HCT116 (cell line): ENCODE measurements around the gene CD70. TPM values are rescaled to one million over a fixed set of nuclear protein-coding genes. Genes with fewer than 3 reads are reported as not detected.

Experiments
- ATAC-seq: fragments of 200-7000 bp; cut with Tn5 transposase; 2 replicates; pipeline ENCODE4 v1.9.1; 2020; ENCODE audit warnings: mild to moderate bottlenecking, moderate library complexity
- BruUV-seq: library from RNA; stranded (reverse); fragments of 400-500 nt; replicated peaks from 2 replicates; lab custom pipeline; 2021; lab: Mats Ljungman, UMichigan
- CTCF ChIA-PET: fragments of 300-600 bp; sonication (Branson Sonifier 250); formaldehyde crosslinking; loops from one replicate; lab custom pipeline; 2021; ENCODE audit warnings: antibody characterized with exemption; lab: Charles Lee
- POLR2A ChIA-PET: fragments of 300-600, 350-600 bp; sonication (Branson Sonifier 250); formaldehyde crosslinking; loops from one replicate; lab custom pipeline; 2021; ENCODE audit warnings: antibody characterized with exemption; lab: Charles Lee
- RAD21 ChIA-PET, 2 experiments: fragments of 300-600 bp; sonication (Branson Sonifier 250); formaldehyde crosslinking; loops; one replicate each; lab custom pipeline; 2023; ENCODE audit warnings: low total read pairs in 2 of 2; ENCODE audit not compliant: uncharacterized antibody in 2 of 2, unreplicated experiment in 2 of 2, low non-redundant PET in 1 of 2; lab: Charles Lee
- DNase-seq: peaks from one replicate; pipeline ENCODE4 v3.0.0-alpha.2; 2010; ENCODE audit warnings: low read depth, low spot score
- H2AFZ ChIP-seq: fragments of 200-600 bp; shearing (Covaris generic), sonication (generic); 2 replicates; pipeline ENCODE4 v1.6.1; 2017; ENCODE audit warnings: low read depth, mixed run types, mixed read lengths, antibody characterized with exemption, low read length; ENCODE audit not compliant: poor library complexity, severe bottlenecking
- H3K27ac ChIP-seq: 2 replicates; pipeline ENCODE4 v1.5.1; 2012; ENCODE audit warnings: low read depth, low read length
- H3K27me3 ChIP-seq: fragments of 200-600 bp; sonication (generic); 2 replicates; pipeline ENCODE4 v1.6.1; 2016; ENCODE audit warnings: mixed run types, low read length, mixed read lengths; ENCODE audit not compliant: insufficient read depth
- H3K36me3 ChIP-seq, 2 experiments: fragments of 200-500 bp in 1 of 2; fragments of 200-600 bp in 1 of 2; sonication (Bioruptor generic) in 1 of 2; sonication (generic) in 1 of 2; 2 replicates each; pipeline versions ENCODE4 v1.5.1 to v1.6.1; 2014 to 2016; ENCODE audit warnings: low read length in 2 of 2, inconsistent platforms in 1 of 2, mixed read lengths in 1 of 2, mixed run types in 1 of 2; ENCODE audit not compliant: insufficient read depth in 2 of 2, control insufficient read depth in 1 of 2
- H3K4me1 ChIP-seq, 2 experiments: fragments of 200-600 bp in 1 of 2; sonication (generic) in 1 of 2; 2 replicates each; pipeline versions ENCODE4 v1.5.1 to v1.6.1; 2012 to 2017; ENCODE audit warnings: low read length in 2 of 2, inconsistent platforms in 1 of 2, mild to moderate bottlenecking in 1 of 2, mixed read lengths in 1 of 2, mixed run types in 1 of 2, moderate library complexity in 1 of 2; ENCODE audit not compliant: insufficient read depth in 2 of 2, control insufficient read depth in 1 of 2
- H3K4me2 ChIP-seq: fragments of 200-600 bp; sonication (generic); 2 replicates; pipeline ENCODE4 v1.6.1; 2017; ENCODE audit warnings: mixed run types, low read length, mixed read lengths
- H3K4me3 ChIP-seq, 2 experiments: fragments of 200-600 bp in 1 of 2; sonication (generic) in 1 of 2; replicated peaks in 1 of 2; 2 replicates each; pipeline ENCODE4 v1.5.1; 2011 to 2016; ENCODE audit warnings: low read length in 2 of 2, control low read depth in 1 of 2, low read depth in 1 of 2, mild to moderate bottlenecking in 1 of 2, mixed read lengths in 1 of 2, mixed run types in 1 of 2
- H3K79me2 ChIP-seq: fragments of 200-600 bp; sonication (generic); 2 replicates; pipeline ENCODE4 v1.6.1; 2017; ENCODE audit warnings: mild to moderate bottlenecking, mixed run types, low read length, moderate library complexity, mixed read lengths; ENCODE audit not compliant: insufficient read depth
- H3K9ac ChIP-seq: fragments of 200-600 bp; sonication (generic); 2 replicates; pipeline ENCODE4 v1.6.1; 2016; ENCODE audit warnings: low read length, mixed read lengths
- H3K9me2 ChIP-seq: fragments of 200-600 bp; sonication (generic), shearing (Covaris generic); 2 replicates; pipeline ENCODE4 v1.6.1; 2017; ENCODE audit warnings: mixed run types, mild to moderate bottlenecking, moderate library complexity; ENCODE audit not compliant: insufficient read depth
- H3K9me3 ChIP-seq, 2 experiments: fragments of 200-500 bp in 1 of 2; fragments of 200-600 bp in 1 of 2; sonication (Bioruptor generic) in 1 of 2; sonication (generic) in 1 of 2; 2 replicates each; pipeline ENCODE4 v1.6.1; 2014 to 2017; ENCODE audit warnings: low read length in 2 of 2, mixed read lengths in 2 of 2, inconsistent platforms in 1 of 2, low read depth in 1 of 2, mild to moderate bottlenecking in 1 of 2, mixed run types in 1 of 2, moderate library complexity in 1 of 2; ENCODE audit not compliant: control insufficient read depth in 1 of 2, insufficient read depth in 1 of 2
- H4K20me1 ChIP-seq: fragments of 200-600 bp; sonication (generic), shearing (Covaris generic); 2 replicates; pipeline ENCODE4 v1.6.1; 2017; ENCODE audit warnings: mixed run types, mild to moderate bottlenecking, moderate library complexity; ENCODE audit not compliant: insufficient read depth
- CBX3 ChIP-seq: IDR thresholded peaks from 2 replicates; pipeline ENCODE4 v1.6.1; 2012; ENCODE audit warnings: low read depth
- CEBPB ChIP-seq: IDR thresholded peaks from 2 replicates; pipeline ENCODE4 v1.6.1; 2012; ENCODE audit warnings: low read depth
- ELF1 ChIP-seq: IDR thresholded peaks from 2 replicates; pipeline ENCODE4 v1.6.1; 2012; ENCODE audit warnings: low read depth, borderline replicate concordance
- EZH2 ChIP-seq: fragments of 200-600 bp; sonication (generic); IDR thresholded peaks from 2 replicates; pipeline ENCODE4 v1.6.1; 2017; ENCODE audit warnings: antibody characterized with exemption, mixed run types
- EZH2phosphoT487 ChIP-seq: fragments of 200-600 bp; IDR thresholded peaks from 2 replicates; pipeline ENCODE4 v1.6.1; 2018; ENCODE audit warnings: antibody characterized with exemption, borderline replicate concordance
- FOSL1 ChIP-seq: IDR thresholded peaks from 2 replicates; pipeline ENCODE4 v1.6.1; 2012; ENCODE audit warnings: low read depth
- POLR2A ChIP-seq: IDR thresholded peaks from 2 replicates; pipeline ENCODE4 v1.7.0; 2011; ENCODE audit warnings: borderline replicate concordance; ENCODE audit not compliant: insufficient read depth, insufficient read length; ENCODE audit errors: extremely low read depth
- POLR2AphosphoS5 ChIP-seq: IDR thresholded peaks from 2 replicates; pipeline ENCODE4 v1.6.1; 2011; ENCODE audit warnings: mild to moderate bottlenecking, low read depth, low read length, moderate library complexity
- RAD21 ChIP-seq: IDR thresholded peaks from 2 replicates; pipeline ENCODE4 v1.6.1; 2012; ENCODE audit warnings: low read depth, mild to moderate bottlenecking
- SIN3A ChIP-seq: IDR thresholded peaks from 2 replicates; pipeline ENCODE4 v1.6.1; 2012; ENCODE audit warnings: low read depth
- SP1 ChIP-seq: IDR thresholded peaks from 2 replicates; pipeline ENCODE4 v1.6.1; 2012; ENCODE audit warnings: low read depth
- TCF7L2 ChIP-seq: IDR thresholded peaks from 2 replicates; pipeline ENCODE4 v1.7.0; 2011; ENCODE audit warnings: borderline replicate concordance, inconsistent platforms; ENCODE audit not compliant: insufficient read depth, insufficient read length; ENCODE audit errors: extremely low read depth
- YY1 ChIP-seq: IDR thresholded peaks from 2 replicates; pipeline ENCODE4 v1.6.1; 2011; ENCODE audit warnings: low read length, low read depth, moderate library complexity, mild to moderate bottlenecking; ENCODE audit not compliant: insufficient replicate concordance; ENCODE audit errors: extremely low read depth
- ZFX ChIP-seq: fragments of 450-650 bp; IDR thresholded peaks from 2 replicates; pipeline ENCODE4 v1.6.1; 2017
- intact Hi-C: fragments of 100-400 bp; cut with micrococcal nuclease; formaldehyde crosslinking; loops from 2 replicates; pipeline ENCODE4 v1.10.0; 2022
- total RNA-seq: library from RNA; stranded (reverse); gene quantifications from one replicate; pipeline ENCODE4 v1.2.1, GENCODE V29; 2021; ENCODE audit not compliant: unreplicated experiment
- TF ChIP-seq, protein P1 (sequence below): IDR thresholded peaks from 2 replicates; pipeline ENCODE4 v1.6.1; 2011; ENCODE audit warnings: mild to moderate bottlenecking, low read length, moderate library complexity; ENCODE audit not compliant: insufficient replicate concordance; ENCODE audit errors: extremely low read depth
- TF ChIP-seq, protein P2 (sequence below), 3 experiments: fragments of 200-600 bp in 1 of 3; sonication (generic) in 1 of 3; IDR thresholded peaks in 2 of 3; conservative IDR thresholded peaks in 1 of 3; 2 replicates each; pipeline ENCODE4 v1.5.1; 2012 to 2017; ENCODE audit warnings: low read depth in 2 of 3, low read length in 2 of 3, antibody characterized with exemption in 1 of 3, borderline replicate concordance in 1 of 3, control low read depth in 1 of 3, mild to moderate bottlenecking in 1 of 3, mixed read lengths in 1 of 3, mixed run types in 1 of 3, moderate library complexity in 1 of 3; ENCODE audit not compliant: insufficient read depth in 1 of 3
- TF ChIP-seq, protein P3 (sequence below): IDR thresholded peaks from 2 replicates; pipeline ENCODE4 v1.6.1; 2012; ENCODE audit warnings: low read depth
- TF ChIP-seq, protein P4 (sequence below): IDR thresholded peaks from 2 replicates; pipeline ENCODE4 v1.6.1; 2012

Gene CD70
- total RNA-seq, 1 experiment from 2014 or later = 2.1 TPM

DNA sequence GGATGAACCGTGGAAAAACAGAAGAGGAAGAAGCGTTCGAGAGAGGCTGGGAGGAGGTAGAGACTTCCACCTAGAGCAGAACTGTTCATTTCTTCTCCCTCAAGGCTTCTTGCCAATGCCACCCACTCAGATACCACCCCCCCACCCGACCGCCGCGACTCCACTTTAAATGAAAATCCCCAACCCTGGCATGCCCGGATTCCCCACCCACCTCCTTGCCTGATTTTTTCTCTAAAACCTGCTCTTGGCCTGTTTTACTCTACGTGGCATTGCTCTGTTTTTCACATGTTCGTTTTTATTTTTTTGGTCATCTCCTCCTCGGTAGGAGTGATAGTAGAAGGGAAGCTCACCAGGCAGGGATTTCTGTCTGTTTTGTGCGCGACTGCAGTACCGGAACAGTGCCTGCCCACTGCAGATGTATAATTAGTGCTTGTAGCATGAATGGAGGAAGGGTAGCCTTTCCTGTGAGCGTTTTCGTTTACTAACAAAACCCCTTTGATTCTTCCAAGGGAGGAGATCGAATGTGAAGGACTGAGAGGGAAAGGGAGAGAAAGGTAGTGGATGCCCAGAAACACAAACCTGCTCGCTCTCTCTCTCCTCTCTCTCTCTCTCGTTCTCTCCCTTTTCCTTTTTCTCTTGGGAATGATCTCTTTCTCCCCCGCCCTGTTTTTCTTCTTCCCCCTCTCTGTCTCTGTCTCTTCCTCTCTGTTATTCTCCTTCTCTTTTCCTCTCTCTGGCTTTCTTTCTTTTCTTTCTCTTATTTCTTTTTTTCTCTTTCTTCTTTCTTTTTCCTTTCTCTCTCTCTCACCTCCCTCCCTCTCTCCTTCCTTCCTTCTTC is 2.2 kb downstream of the CD70 start:
- ChIA-PET POLR2A (no interaction called here), CTCF (no interaction called here), RAD21 (no interaction called here)
- Histone ChIP-seq H2AFZ (no peak overlapping the region), H3K79me2 (no peaks in the 10 kb centered on the region), H3K9me3 (no peaks in the 10 kb centered on the region), H3K27me3 (peaks cover 15% of the 10 kb centered on the region; the same call in 1 of the 2 replicates), H3K9me2 (no peaks in the 10 kb centered on the region), H3K4me3 (no peak overlapping the region), H3K4me2 (no peak overlapping the region), H3K36me3 (no peaks in the 10 kb centered on the region), H4K20me1 (no peaks in the 10 kb centered on the region), H3K4me1 (0 out of 4 replicates have a peak, but pooled peaks cover 0 to under 1% of the 10 kb centered on the region in 2 experiments), H3K9ac (no peak overlapping the region), H3K27ac (no peak overlapping the region)
- DNase-seq = no peak
- TF ChIP-seq SIN3A = no peak
- TF ChIP-seq, protein P1, sequence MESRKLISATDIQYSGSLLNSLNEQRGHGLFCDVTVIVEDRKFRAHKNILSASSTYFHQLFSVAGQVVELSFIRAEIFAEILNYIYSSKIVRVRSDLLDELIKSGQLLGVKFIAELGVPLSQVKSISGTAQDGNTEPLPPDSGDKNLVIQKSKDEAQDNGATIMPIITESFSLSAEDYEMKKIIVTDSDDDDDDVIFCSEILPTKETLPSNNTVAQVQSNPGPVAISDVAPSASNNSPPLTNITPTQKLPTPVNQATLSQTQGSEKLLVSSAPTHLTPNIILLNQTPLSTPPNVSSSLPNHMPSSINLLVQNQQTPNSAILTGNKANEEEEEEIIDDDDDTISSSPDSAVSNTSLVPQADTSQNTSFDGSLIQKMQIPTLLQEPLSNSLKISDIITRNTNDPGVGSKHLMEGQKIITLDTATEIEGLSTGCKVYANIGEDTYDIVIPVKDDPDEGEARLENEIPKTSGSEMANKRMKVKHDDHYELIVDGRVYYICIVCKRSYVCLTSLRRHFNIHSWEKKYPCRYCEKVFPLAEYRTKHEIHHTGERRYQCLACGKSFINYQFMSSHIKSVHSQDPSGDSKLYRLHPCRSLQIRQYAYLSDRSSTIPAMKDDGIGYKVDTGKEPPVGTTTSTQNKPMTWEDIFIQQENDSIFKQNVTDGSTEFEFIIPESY = no peak
- TF ChIP-seq EZH2phosphoT487 = no peak
- no peak for TF ChIP-seq CBX3
- TF ChIP-seq ELF1 = no peak
- no peak for TF ChIP-seq TCF7L2
- no peak for TF ChIP-seq YY1
- TF ChIP-seq POLR2A = no peak
- TF ChIP-seq ZFX = no peak
- no peak for TF ChIP-seq FOSL1
- no peak for TF ChIP-seq SP1
- no peak for TF ChIP-seq POLR2AphosphoS5
- TF ChIP-seq, protein P2, sequence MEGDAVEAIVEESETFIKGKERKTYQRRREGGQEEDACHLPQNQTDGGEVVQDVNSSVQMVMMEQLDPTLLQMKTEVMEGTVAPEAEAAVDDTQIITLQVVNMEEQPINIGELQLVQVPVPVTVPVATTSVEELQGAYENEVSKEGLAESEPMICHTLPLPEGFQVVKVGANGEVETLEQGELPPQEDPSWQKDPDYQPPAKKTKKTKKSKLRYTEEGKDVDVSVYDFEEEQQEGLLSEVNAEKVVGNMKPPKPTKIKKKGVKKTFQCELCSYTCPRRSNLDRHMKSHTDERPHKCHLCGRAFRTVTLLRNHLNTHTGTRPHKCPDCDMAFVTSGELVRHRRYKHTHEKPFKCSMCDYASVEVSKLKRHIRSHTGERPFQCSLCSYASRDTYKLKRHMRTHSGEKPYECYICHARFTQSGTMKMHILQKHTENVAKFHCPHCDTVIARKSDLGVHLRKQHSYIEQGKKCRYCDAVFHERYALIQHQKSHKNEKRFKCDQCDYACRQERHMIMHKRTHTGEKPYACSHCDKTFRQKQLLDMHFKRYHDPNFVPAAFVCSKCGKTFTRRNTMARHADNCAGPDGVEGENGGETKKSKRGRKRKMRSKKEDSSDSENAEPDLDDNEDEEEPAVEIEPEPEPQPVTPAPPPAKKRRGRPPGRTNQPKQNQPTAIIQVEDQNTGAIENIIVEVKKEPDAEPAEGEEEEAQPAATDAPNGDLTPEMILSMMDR (IDR thresholded peaks at IDR 0.05 in 2 of 3, conservative IDR thresholded peaks at IDR 0.05 in 1 of 3; ENCODE audit: borderline replicate concordance in 1 of 3, insufficient read depth in 1 of 3, low read depth in 2 of 3, low read length in 2 of 3) = no peak
- TF ChIP-seq, protein P3, sequence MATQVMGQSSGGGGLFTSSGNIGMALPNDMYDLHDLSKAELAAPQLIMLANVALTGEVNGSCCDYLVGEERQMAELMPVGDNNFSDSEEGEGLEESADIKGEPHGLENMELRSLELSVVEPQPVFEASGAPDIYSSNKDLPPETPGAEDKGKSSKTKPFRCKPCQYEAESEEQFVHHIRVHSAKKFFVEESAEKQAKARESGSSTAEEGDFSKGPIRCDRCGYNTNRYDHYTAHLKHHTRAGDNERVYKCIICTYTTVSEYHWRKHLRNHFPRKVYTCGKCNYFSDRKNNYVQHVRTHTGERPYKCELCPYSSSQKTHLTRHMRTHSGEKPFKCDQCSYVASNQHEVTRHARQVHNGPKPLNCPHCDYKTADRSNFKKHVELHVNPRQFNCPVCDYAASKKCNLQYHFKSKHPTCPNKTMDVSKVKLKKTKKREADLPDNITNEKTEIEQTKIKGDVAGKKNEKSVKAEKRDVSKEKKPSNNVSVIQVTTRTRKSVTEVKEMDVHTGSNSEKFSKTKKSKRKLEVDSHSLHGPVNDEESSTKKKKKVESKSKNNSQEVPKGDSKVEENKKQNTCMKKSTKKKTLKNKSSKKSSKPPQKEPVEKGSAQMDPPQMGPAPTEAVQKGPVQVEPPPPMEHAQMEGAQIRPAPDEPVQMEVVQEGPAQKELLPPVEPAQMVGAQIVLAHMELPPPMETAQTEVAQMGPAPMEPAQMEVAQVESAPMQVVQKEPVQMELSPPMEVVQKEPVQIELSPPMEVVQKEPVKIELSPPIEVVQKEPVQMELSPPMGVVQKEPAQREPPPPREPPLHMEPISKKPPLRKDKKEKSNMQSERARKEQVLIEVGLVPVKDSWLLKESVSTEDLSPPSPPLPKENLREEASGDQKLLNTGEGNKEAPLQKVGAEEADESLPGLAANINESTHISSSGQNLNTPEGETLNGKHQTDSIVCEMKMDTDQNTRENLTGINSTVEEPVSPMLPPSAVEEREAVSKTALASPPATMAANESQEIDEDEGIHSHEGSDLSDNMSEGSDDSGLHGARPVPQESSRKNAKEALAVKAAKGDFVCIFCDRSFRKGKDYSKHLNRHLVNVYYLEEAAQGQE = no peak
- TF ChIP-seq, protein P4, sequence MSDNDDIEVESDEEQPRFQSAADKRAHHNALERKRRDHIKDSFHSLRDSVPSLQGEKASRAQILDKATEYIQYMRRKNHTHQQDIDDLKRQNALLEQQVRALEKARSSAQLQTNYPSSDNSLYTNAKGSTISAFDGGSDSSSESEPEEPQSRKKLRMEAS = no peak
- no peak for TF ChIP-seq CEBPB
- TF ChIP-seq EZH2 = no peak
- no peak for TF ChIP-seq RAD21
- BruUV-seq = no TSS peak
- no peak for ATAC-seq
- intact Hi-C loops = no loop called here
